Activated CD4-positive, alpha-beta T cell treated with anti-CD3 and anti-CD28 coated beads, Interleukin-2, amount 10 ng/mL, durations not matched to agents 7 days and 5 days (primary cell): ENCODE results near the gene ANGPTL7. TPM values are rescaled to one million over a fixed set of nuclear protein-coding genes. Genes with fewer than 3 reads are reported as not detected.

Experiments used
- CTCF ChIA-PET: fragments of 350-600 bp; sonication (Branson Sonifier 250); formaldehyde crosslinking; loops from one replicate; lab custom pipeline; 2021; ENCODE audit warnings: antibody characterized with exemption; lab: Charles Lee
- POLR2A ChIA-PET: fragments of 350-600 bp; sonication (Branson Sonifier 250); formaldehyde crosslinking; loops from one replicate; lab custom pipeline; 2021; ENCODE audit warnings: antibody characterized with exemption; lab: Charles Lee
- DNase-seq: peaks from one replicate; pipeline ENCODE4 v3.0.0-alpha.2; 2020
- H3K27ac Mint-ChIP-seq: one replicate; pipeline ENCODE4 v1.8.0; 2021; ENCODE audit warnings: mild to moderate bottlenecking, moderate library complexity, mixed read lengths
- H3K27me3 Mint-ChIP-seq: one replicate; pipeline ENCODE4 v1.8.0; 2021; ENCODE audit warnings: mixed read lengths
- H3K36me3 Mint-ChIP-seq: one replicate; pipeline ENCODE4 v1.8.0; 2021; ENCODE audit warnings: low read depth, mixed read lengths
- H3K4me1 Mint-ChIP-seq: one replicate; pipeline ENCODE4 v1.8.0; 2021; ENCODE audit warnings: mixed read lengths
- H3K4me3 Mint-ChIP-seq: one replicate; pipeline ENCODE4 v1.8.0; 2021; ENCODE audit warnings: mild to moderate bottlenecking, moderate library complexity, mixed read lengths
- H3K9me3 Mint-ChIP-seq: one replicate; pipeline ENCODE4 v1.8.0; 2021; ENCODE audit warnings: mixed read lengths
- total RNA-seq, 2 experiments: library from RNA; stranded (reverse); gene quantifications; one replicate each; pipeline ENCODE4 v1.2.3, GENCODE V29; 2021

ANGPTL7 gene
- total RNA-seq, 2 experiments from 2014 or later, result not detected

DNA sequence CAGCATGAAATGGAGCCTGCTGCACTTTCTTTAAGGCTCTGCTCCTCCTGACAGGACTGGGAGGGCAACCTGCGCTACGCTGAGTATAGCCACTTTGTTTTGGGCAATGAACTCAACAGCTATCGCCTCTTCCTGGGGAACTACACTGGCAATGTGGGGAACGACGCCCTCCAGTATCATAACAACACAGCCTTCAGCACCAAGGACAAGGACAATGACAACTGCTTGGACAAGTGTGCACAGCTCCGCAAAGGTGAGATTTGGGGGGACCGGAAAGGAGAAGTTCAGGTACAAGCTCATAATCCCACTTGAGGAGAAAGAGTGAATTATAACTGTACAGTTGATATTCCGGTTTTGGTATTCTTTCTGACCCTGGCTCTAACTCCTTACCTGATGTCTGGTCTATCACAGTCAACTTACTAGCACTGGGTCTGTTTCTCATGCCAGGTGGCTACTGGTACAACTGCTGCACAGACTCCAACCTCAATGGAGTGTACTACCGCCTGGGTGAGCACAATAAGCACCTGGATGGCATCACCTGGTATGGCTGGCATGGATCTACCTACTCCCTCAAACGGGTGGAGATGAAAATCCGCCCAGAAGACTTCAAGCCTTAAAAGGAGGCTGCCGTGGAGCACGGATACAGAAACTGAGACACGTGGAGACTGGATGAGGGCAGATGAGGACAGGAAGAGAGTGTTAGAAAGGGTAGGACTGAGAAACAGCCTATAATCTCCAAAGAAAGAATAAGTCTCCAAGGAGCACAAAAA lies 5.4 kb downstream of the ANGPTL7 start:
- DNase-seq, result no peak
- Mint-ChIP-seq H3K4me1 (no peaks in the 10 kb centered on the region), H3K36me3 (peaks cover 35% of the 10 kb centered on the region), H3K27me3 (no peaks in the 10 kb centered on the region), H3K4me3 (no peak overlapping the region), H3K9me3 (no peaks in the 10 kb centered on the region), H3K27ac (no peak overlapping the region)
- POLR2A ChIA-PET, result no interaction called here
- CTCF ChIA-PET, result interaction anchor here (0.7 kb wide), 1 partner anchor 34 kb away, joined by 3 read pairs; no protein-coding TSS in a partner anchor

DNA sequence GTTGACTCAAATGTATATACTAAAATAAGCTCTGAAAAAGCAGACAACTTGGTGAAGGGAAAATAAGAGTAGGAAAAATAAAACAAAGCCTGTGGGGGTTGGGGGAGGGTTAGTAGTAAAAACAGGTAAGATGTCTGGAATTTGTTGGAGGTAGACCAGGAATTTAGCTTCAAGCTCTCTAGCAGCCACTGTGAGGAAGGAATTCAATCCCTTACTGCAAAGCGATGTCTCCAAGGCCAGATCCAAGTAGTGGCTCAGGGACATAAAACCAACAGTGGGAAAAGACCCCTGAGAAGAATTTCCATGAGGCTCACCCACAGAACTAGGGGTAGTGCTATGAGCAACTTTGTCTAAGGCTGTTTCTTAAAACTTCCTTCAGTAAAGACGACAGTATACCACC lies 7.8 kb downstream of the ANGPTL7 start:
- H3K36me3 Mint-ChIP-seq, result peaks cover 35% of the 10 kb centered on the region
- DNase-seq, result no peak
- CTCF ChIA-PET, result interaction anchor here (0.6 to 0.7 kb wide), 2 partner anchors 25 to 287 kb away, joined by 3 read pairs; no protein-coding TSS in a partner anchor
- no peaks in the 10 kb centered on the region for H3K27me3 Mint-ChIP-seq
- no peaks in the 10 kb centered on the region for H3K4me1 Mint-ChIP-seq
- H3K27ac Mint-ChIP-seq, result no peak overlapping the region
- no peak overlapping the region for H3K4me3 Mint-ChIP-seq
- POLR2A ChIA-PET, result no interaction called here
- no peaks in the 10 kb centered on the region for H3K9me3 Mint-ChIP-seq

DNA sequence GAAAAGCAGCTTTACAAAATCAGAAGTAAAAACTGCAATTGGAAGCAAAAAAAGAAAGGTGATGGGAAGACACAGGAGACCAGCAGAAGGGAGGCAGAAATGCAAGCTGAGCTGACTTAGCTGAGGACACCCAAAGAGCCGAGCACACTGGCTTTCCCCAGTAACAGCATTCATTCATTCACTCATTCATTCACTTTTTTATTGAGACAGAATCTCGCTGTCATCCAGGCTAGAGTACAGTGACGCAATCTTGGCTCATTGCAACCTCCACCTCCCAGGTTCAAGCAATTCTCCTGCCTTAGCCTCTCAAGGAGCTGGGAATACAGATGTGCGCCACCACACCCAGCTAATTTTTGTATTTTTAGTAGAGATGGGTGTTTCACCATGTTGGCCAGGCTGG lies 8.2 kb downstream of the ANGPTL7 start:
- ChIA-PET CTCF (interaction anchor here (0.6 to 0.7 kb wide), 2 partner anchors 24 to 287 kb away, joined by 3 read pairs; no protein-coding TSS in a partner anchor), POLR2A (no interaction called here)
- no peak for DNase-seq
- Mint-ChIP-seq H3K4me3 (no peak overlapping the region), H3K27ac (no peak overlapping the region), H3K36me3 (peaks cover 34% of the 10 kb centered on the region), H3K4me1 (no peaks in the 10 kb centered on the region), H3K9me3 (no peaks in the 10 kb centered on the region), H3K27me3 (no peaks in the 10 kb centered on the region)

DNA sequence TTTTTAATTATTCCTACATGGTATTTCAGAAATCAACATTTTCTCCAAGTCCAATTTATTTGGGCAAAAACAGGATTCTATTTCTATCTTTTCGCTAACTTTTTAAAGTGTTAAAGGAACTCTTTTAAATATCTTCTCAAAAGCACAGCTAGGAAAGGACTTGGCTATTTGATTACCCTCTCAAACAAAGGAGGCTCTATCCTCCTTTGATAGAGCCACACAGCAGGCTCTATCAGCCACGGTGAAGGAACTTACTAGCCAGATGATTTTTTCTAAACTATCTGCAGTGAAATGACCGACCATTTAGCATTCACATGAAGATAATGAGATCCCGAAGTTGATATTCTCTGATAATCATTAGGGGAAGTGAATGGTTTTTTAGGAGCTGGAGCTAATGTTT lies 9.1 kb downstream of the ANGPTL7 start:
- DNase-seq, result no peak
- Mint-ChIP-seq H3K4me3 (no peak overlapping the region), H3K36me3 (peaks cover 31% of the 10 kb centered on the region), H3K9me3 (no peaks in the 10 kb centered on the region), H3K27ac (no peak overlapping the region), H3K27me3 (no peaks in the 10 kb centered on the region), H3K4me1 (no peaks in the 10 kb centered on the region)
- ChIA-PET CTCF (no interaction called here), POLR2A (no interaction called here)

DNA sequence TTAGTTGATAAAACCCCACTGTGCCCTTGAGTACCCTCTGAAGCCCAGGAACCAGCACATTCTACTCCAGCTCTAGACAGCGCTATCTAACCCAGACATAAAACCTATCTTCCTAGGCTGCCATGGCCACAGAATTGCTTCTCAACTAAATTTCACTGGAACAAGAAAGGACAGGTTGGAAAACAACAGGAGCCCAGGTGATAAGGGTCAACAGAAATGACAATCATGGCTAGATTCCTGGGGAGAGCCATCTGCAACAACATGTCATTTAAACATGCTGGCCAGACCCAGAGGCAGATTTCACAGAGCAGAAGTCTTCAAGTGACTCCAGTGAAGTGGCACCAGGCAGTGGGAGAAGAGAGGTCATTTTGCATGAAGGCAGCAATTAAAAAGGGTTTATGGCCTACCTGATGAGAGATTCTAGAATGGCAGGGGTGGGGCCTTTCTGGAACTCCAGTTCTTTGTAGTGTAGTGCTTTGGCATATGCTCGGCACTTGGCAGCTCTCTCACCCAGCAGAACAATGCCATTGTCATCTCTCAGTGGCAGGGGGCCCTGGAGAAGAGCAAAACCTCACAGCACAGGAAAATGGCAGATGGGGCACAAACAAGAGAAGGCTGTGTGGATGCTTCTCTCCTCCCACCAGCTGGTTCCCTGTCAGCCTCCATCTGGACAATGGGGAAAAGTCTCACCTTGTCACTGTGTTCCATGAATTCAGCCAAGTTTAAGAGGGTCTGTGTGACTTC lies 9.9 kb downstream of the ANGPTL7 start:
- ChIA-PET CTCF (no interaction called here), POLR2A (no interaction called here)
- Mint-ChIP-seq H3K9me3 (no peaks in the 10 kb centered on the region), H3K27ac (no peak overlapping the region), H3K4me3 (no peak overlapping the region), H3K27me3 (no peaks in the 10 kb centered on the region), H3K4me1 (no peaks in the 10 kb centered on the region), H3K36me3 (peaks cover 36% of the 10 kb centered on the region)
- no peak for DNase-seq

DNA sequence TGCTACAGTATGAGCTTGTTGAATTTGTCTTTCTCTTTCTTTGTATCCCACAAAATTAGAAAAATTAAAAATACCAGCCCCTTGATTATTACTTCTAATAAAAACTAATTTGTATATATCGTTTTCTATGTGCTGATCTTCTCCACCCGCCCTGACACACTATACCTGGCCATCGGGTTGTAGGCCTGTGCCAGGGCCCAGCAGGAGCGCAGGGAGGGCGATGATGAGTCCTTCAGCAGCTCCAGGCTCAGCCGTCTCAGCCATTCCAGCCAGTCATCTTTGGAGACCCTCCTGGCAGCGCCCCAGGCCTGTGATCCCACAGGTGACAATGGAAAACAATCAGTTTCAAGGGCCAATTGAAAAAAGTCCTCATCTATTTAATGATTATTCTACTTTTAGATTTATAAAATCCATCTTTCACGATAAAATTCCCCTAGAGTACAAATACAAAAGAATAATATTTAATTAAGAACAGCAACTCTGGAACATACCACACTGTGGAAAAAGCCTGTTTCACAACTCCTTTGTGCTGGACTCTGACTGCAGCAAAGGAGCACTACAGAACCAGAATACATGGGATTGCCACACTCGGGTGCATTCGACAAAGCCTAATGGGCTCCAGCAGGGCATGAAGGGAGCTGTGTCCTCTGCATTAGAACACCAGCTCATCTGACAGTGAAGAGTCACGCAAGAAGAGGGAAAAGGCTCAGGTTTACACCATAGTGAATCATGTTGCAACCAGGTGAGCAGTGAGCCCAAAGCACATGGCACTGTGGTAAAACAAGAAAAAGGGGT lies 15.4 kb downstream of the ANGPTL7 start:
- CTCF ChIA-PET, result interaction anchor here (1.0 kb wide), 1 partner anchor 506 kb away, joined by 3 read pairs; no protein-coding TSS in a partner anchor
- peaks cover 26% of the 10 kb centered on the region for H3K36me3 Mint-ChIP-seq

DNA sequence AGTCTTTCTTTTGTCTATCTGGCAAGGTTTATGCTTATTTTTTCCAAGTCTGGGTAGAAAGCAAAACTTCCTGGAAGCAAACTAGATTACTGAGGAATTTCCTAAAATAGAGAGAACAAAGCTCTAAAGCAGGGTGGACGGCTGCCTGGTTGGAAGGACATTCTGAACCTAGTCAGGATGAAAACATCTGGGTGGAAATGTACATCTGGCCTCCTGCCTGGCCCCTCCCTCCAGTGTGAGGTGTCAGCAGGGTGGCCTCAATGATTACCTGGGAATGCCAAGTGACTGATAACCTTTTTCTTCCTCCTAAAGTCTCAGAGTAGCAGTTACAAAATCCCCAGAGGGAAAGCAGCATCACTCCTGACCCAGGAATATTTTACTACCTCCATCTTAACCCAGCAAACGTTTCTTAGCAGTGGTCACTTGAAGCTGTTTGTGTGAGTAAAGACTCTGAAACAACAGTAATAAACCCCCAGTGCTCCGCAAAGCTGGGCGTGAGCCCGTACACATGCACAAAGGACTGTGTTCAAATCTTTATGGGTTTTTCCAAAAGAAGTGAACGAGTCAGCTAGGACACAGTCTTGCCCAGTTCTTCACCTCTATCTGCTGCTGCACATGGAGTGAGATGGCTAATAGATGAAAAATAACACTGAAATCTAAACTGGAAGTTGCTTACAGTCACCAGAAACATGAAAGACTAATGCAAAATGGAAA lies 18.9 kb downstream of the ANGPTL7 start:
- Mint-ChIP-seq H3K4me1 (no peaks in the 10 kb centered on the region), H3K4me3 (no peak overlapping the region), H3K27me3 (no peaks in the 10 kb centered on the region), H3K27ac (no peak overlapping the region), H3K9me3 (no peaks in the 10 kb centered on the region), H3K36me3 (peaks cover 40% of the 10 kb centered on the region)
- DNase-seq, result no peak
- ChIA-PET POLR2A (interaction anchor here (0.7 kb wide), 1 partner anchor 10 kb away, joined by 4 read pairs; no protein-coding TSS in a partner anchor), CTCF (interaction anchor here (0.8 kb wide), 1 partner anchor 33 kb away, joined by 3 read pairs; no protein-coding TSS in a partner anchor)

More for the DNA sequence above, 15.4 kb downstream of the ANGPTL7 start:
- POLR2A ChIA-PET, result no interaction called here
- no peak overlapping the region for H3K27ac Mint-ChIP-seq
- H3K4me3 Mint-ChIP-seq, result no peak overlapping the region
- H3K9me3 Mint-ChIP-seq, result no peaks in the 10 kb centered on the region
- no peaks in the 10 kb centered on the region for H3K27me3 Mint-ChIP-seq
- no peak for DNase-seq
- H3K4me1 Mint-ChIP-seq, result no peaks in the 10 kb centered on the region

DNA sequence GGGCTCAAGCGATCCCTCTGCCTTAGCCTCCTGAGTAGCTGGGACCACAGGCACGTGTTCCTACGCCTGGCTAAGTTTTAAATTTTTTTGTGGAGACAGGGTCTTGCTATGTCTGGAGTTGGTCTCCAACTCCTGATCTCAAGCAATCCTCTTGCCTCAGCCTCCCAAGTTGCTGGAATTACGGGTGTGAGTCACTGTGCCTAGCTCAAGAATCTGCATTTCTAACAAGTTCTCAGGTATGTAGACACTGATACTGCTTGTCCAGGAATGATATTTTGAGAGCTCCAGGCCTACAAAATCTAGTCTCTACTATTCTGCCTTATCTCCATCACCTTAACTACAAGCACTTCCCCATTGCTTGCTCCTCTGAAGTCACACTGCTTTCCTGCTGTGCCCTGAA lies 22.3 kb downstream of the ANGPTL7 start:
- CTCF ChIA-PET, result no interaction called here

DNA sequence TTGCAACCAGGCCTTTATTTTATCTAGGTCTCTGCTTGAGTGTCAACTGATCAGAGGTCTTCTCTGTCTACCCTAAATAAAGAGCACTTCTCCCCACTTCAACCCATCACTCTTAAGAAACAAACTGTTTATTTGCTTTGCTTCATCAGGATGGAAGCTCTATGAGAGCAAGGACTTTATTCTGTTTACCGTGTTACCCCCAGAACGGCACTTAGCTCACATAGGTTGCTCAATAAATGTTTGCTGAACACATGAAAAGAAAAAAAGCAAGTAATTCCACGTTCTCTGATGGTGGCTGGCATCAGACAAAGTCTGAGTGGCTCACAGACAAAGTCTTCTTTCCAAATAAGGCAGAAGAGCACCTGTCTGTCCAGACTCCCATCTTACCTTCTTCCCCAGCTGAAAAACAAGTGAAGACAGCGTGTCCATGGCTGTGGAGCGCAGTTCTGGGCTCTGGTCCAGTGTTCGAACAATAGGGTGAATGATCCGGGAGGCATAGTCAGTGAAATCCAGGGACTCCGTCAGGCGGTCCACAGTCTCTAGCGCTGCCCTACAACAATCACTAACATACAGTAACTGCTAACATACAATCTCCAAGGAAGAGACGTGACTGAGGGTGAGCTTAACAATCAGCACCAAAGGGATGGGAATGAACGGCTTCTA lies 22.9 kb downstream of the ANGPTL7 start:
- no peaks in the 10 kb centered on the region for H3K27me3 Mint-ChIP-seq
- H3K9me3 Mint-ChIP-seq, result no peaks in the 10 kb centered on the region
- no peak for DNase-seq
- CTCF ChIA-PET, result no interaction called here
- POLR2A ChIA-PET, result no interaction called here
- no peaks in the 10 kb centered on the region for H3K4me1 Mint-ChIP-seq
- no peak overlapping the region for H3K4me3 Mint-ChIP-seq
- H3K36me3 Mint-ChIP-seq, result peaks cover 48% of the 10 kb centered on the region
- no peak overlapping the region for H3K27ac Mint-ChIP-seq

More for the DNA sequence above, 22.3 kb downstream of the ANGPTL7 start:
- H3K27ac Mint-ChIP-seq, result no peak overlapping the region
- H3K4me3 Mint-ChIP-seq, result no peak overlapping the region
- H3K27me3 Mint-ChIP-seq, result no peaks in the 10 kb centered on the region
- DNase-seq, result no peak
- H3K36me3 Mint-ChIP-seq, result peaks cover 43% of the 10 kb centered on the region
- H3K9me3 Mint-ChIP-seq, result no peaks in the 10 kb centered on the region
- no peaks in the 10 kb centered on the region for H3K4me1 Mint-ChIP-seq
- POLR2A ChIA-PET, result no interaction called here

DNA sequence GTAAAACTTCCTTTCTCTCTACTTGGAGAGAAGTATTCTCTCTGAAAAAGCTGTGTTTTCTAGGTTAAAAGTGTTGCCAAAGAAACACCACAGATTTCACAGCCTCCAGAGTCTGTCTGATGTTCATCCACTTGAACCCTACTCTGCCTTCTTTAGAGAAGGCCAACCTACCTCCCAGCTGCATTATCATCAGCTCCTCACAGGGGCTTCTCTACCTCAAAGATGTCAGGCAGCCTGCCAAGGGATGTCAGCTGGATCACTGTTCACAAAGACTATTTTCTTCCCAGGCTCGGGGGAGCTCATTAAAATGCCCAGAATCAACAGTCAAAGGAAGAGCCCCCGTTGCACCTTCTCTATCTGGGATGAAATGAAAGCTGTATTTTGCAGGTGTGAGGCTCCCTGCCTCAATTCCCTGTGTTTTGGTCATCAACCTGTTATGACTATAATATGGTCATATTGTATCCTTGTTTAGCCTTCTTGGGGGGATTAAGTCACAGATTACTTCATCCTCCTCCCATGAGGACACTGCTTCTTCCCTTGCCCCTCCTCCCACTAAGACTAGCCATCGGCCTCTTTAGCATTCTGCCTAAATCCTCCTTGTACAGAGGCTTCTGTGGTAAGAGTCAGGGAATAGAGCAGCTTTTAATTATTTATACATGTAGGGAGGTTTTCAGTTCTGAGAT lies 25.7 kb downstream of the ANGPTL7 start:
- no peak overlapping the region for H3K4me3 Mint-ChIP-seq
- no peaks in the 10 kb centered on the region for H3K27me3 Mint-ChIP-seq
- DNase-seq, result no peak
- H3K36me3 Mint-ChIP-seq, result peaks cover 52% of the 10 kb centered on the region
- H3K4me1 Mint-ChIP-seq, result no peaks in the 10 kb centered on the region
- ChIA-PET POLR2A (no interaction called here), CTCF (no interaction called here)
- H3K27ac Mint-ChIP-seq, result no peak overlapping the region
- H3K9me3 Mint-ChIP-seq, result no peaks in the 10 kb centered on the region

DNA sequence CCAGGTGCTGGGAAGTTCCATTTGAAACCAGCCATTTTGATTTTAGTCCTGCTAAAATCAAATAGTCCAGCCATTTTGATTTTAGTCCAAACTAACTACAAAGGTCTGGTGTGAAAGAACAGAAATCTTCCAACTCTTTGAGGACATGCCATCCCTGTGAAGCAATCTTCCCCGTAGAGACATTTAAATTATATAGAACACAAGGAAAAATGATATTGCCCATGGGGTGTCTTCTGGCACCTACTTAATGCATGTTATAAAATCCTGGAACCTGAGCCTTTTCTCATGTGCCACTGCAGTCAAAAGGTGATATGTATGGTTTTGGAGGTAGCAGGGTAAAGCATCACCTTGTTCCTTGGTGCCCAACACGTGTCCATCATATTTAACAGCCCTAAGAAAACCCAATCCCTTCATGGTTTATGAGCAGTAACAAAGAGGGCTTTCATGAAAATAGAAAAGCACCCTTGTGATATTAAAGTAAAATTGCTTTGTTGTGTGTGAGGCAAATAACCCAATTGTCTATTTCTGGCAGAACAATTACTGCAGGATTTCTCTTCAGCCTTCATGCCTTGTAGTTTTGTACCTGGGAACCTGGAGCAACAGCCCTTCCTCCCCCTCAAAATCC lies 26.3 kb downstream of the ANGPTL7 start:
- no peaks in the 10 kb centered on the region for H3K27me3 Mint-ChIP-seq
- H3K4me1 Mint-ChIP-seq, result no peaks in the 10 kb centered on the region
- no peak for DNase-seq
- H3K36me3 Mint-ChIP-seq, result peaks cover 54% of the 10 kb centered on the region
- POLR2A ChIA-PET, result no interaction called here
- H3K9me3 Mint-ChIP-seq, result no peaks in the 10 kb centered on the region
- H3K27ac Mint-ChIP-seq, result no peak overlapping the region
- CTCF ChIA-PET, result interaction anchor here (0.9 kb wide), 1 partner anchor 10 kb away, joined by 3 read pairs; no protein-coding TSS in a partner anchor
- no peak overlapping the region for H3K4me3 Mint-ChIP-seq
